PC-9 (cell line): Measurements from ENCODE around the gene TTC13. TPM values are rescaled to one million over a fixed set of nuclear protein-coding genes. Genes with fewer than 3 reads are reported as not detected.

Source experiments
- BruUV-seq: library from RNA; stranded (reverse); fragments of 400-500 nt; replicated peaks from 2 replicates; lab custom pipeline; 2021; lab: Mats Ljungman, UMichigan
- CTCF ChIA-PET: fragments of 300-600 bp; sonication (Branson Sonifier 250); formaldehyde crosslinking; loops from one replicate; lab custom pipeline; 2022; ENCODE audit warnings: antibody characterized with exemption; lab: Charles Lee
- POLR2A ChIA-PET: fragments of 300-600 bp; sonication (Branson Sonifier 250); formaldehyde crosslinking; loops from one replicate; lab custom pipeline; 2022; ENCODE audit warnings: antibody characterized with exemption; ENCODE audit not compliant: unreplicated experiment; lab: Charles Lee
- DNase-seq, 2 experiments: peaks; one replicate each; pipeline versions ENCODE4 v3.0.0 to v3.0.0-alpha.2; 2015 to 2022; ENCODE audit warnings: mixed read lengths in 1 of 2
- H2AFZ ChIP-seq: fragments of 200-600 bp; sonication (generic); 2 replicates; pipeline ENCODE4 v1.8.1; 2017; ENCODE audit warnings: antibody characterized with exemption
- H3F3A ChIP-seq: fragments of 200-600 bp; sonication (generic); 2 replicates; pipeline ENCODE4 v1.8.1; 2017; ENCODE audit warnings: antibody characterized with exemption, mild to moderate bottlenecking, low read depth; ENCODE audit not compliant: insufficient read depth
- H3K27ac ChIP-seq: fragments of 200-600 bp; sonication (generic); 2 replicates; pipeline ENCODE4 v1.6.1; 2016; ENCODE audit warnings: mixed run types
- H3K27me3 ChIP-seq: fragments of 200-600 bp; sonication (generic); 2 replicates; pipeline ENCODE4 v1.6.1; 2016; ENCODE audit warnings: low read depth, mixed run types; ENCODE audit not compliant: insufficient read depth
- H3K36me3 ChIP-seq: fragments of 200-600 bp; sonication (generic); 2 replicates; pipeline ENCODE4 v1.6.1; 2016; ENCODE audit warnings: low read depth, mixed run types
- H3K4me1 ChIP-seq: fragments of 200-600 bp; sonication (generic); replicated peaks from 2 replicates; pipeline ENCODE4 v1.6.1; 2016; ENCODE audit warnings: mixed run types; ENCODE audit not compliant: insufficient read depth
- H3K4me2 ChIP-seq: fragments of 200-600 bp; sonication (generic); 2 replicates; pipeline ENCODE4 v1.6.1; 2017; ENCODE audit warnings: mixed run types
- H3K4me3 ChIP-seq: fragments of 200-600 bp; sonication (generic); 2 replicates; pipeline ENCODE4 v1.6.1; 2016; ENCODE audit warnings: mixed run types
- H3K79me2 ChIP-seq: fragments of 200-600 bp; sonication (generic); 2 replicates; pipeline ENCODE4 v1.6.1; 2017; ENCODE audit warnings: low read depth, mixed run types
- H3K9me2 ChIP-seq: fragments of 200-600 bp; sonication (generic); 2 replicates; pipeline ENCODE4 v1.8.1; 2017; ENCODE audit warnings: mild to moderate bottlenecking; ENCODE audit not compliant: insufficient read depth
- H3K9me3 ChIP-seq: fragments of 200-600 bp; sonication (generic); 2 replicates; pipeline ENCODE4 v1.8.1; 2016; ENCODE audit warnings: low read depth; ENCODE audit not compliant: insufficient read depth
- H4K20me1 ChIP-seq: fragments of 200-600 bp; sonication (generic); 2 replicates; pipeline ENCODE4 v1.8.1; 2017; ENCODE audit not compliant: insufficient read depth
- EZH2 ChIP-seq: fragments of 200-600 bp; sonication (generic); IDR thresholded peaks from 2 replicates; pipeline ENCODE4 v1.8.0; 2017; ENCODE audit warnings: antibody characterized with exemption, low read depth
- intact Hi-C: fragments of 100-400 bp; cut with micrococcal nuclease; formaldehyde crosslinking; loops from one replicate; pipeline ENCODE4 v1.10.0; 2022; ENCODE audit not compliant: unreplicated experiment
- total RNA-seq: library from RNA; stranded (reverse); gene quantifications from 2 replicates; pipeline ENCODE4 v1.2.3, GENCODE V29; 2021
- TF ChIP-seq, protein P1 (sequence below): fragments of 200-600 bp; sonication (generic); conservative IDR thresholded peaks from 2 replicates; pipeline ENCODE4 v1.6.1; 2017; ENCODE audit warnings: mixed run types, antibody characterized with exemption, mild to moderate bottlenecking, moderate library complexity

The TTC13 gene
- total RNA-seq, 1 experiment from 2014 or later: 7.5 TPM

DNA sequence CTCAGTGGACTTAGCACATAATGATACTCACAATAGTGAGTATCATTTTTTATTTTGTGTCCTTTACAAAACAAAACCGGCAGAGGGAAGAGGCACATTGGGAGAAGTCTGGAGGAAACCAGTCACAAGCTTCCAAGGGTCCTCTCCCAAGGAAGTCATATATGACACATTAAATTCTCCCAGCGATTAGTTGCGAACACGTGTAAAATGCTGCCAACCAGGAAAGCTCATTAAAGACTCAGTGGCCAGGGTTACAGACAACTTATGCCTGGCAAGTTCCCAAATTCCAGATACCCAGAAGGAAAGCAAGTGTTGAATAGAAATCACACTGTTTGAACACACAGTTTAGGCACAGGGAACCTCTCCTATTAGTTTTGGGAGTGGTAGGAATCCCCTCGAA is 52.5 kb downstream of the TTC13 start:
- Histone ChIP-seq H3K27me3 (no peaks in the 10 kb centered on the region), H3K4me1 (no peaks in the 10 kb centered on the region), H3K4me3 (no peak overlapping the region), H3F3A (no peaks in the 10 kb centered on the region), H3K36me3 (peaks cover 10% of the 10 kb centered on the region; the same call in 1 of the 2 replicates), H3K4me2 (no peak overlapping the region), H3K27ac (no peak overlapping the region), H3K79me2 (no peaks in the 10 kb centered on the region), H3K9me2 (no peaks in the 10 kb centered on the region), H2AFZ (no peak overlapping the region), H4K20me1 (no peaks in the 10 kb centered on the region), H3K9me3 (no peaks in the 10 kb centered on the region)
- TF ChIP-seq EZH2: no peak
- TF ChIP-seq, protein P1, sequence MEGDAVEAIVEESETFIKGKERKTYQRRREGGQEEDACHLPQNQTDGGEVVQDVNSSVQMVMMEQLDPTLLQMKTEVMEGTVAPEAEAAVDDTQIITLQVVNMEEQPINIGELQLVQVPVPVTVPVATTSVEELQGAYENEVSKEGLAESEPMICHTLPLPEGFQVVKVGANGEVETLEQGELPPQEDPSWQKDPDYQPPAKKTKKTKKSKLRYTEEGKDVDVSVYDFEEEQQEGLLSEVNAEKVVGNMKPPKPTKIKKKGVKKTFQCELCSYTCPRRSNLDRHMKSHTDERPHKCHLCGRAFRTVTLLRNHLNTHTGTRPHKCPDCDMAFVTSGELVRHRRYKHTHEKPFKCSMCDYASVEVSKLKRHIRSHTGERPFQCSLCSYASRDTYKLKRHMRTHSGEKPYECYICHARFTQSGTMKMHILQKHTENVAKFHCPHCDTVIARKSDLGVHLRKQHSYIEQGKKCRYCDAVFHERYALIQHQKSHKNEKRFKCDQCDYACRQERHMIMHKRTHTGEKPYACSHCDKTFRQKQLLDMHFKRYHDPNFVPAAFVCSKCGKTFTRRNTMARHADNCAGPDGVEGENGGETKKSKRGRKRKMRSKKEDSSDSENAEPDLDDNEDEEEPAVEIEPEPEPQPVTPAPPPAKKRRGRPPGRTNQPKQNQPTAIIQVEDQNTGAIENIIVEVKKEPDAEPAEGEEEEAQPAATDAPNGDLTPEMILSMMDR: no peak
- CTCF ChIA-PET: no interaction called here
- DNase-seq: no peak
- BruUV-seq: no TSS peak
- POLR2A ChIA-PET: no interaction called here
- intact Hi-C loops: no loop called here

DNA sequence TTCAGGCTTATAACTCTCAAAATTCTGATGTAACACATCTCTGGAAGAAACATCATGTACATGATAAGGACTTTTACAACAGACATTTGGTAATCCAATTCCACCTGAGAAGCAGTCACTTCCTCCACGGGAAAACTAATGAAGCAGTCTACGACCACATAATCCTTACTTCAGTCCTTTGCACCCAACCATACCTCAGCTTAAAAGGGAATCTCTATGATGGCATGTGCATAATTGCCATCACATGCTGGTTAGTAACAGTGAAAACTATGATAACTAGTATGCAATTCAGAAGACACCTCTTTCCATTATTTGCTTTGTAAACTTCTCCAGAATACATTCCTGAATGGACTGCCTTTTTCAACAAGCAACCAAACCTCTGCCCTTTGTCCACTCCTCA is 53.1 kb downstream of the TTC13 start:
- Histone ChIP-seq H3K79me2 (no peaks in the 10 kb centered on the region), H3K36me3 (peaks cover 16% of the 10 kb centered on the region; the same call in 1 of the 2 replicates), H3K4me3 (no peak overlapping the region), H3K27ac (no peak overlapping the region), H3K9me3 (no peaks in the 10 kb centered on the region), H4K20me1 (no peaks in the 10 kb centered on the region), H3K9me2 (no peaks in the 10 kb centered on the region), H3K4me1 (no peaks in the 10 kb centered on the region), H3K27me3 (no peaks in the 10 kb centered on the region), H2AFZ (no peak overlapping the region), H3K4me2 (no peak overlapping the region), H3F3A (no peaks in the 10 kb centered on the region)
- ChIA-PET CTCF (no interaction called here), POLR2A (no interaction called here)
- no TSS peak for BruUV-seq
- intact Hi-C loops: no loop called here
- DNase-seq: no peak
- TF ChIP-seq, protein P1: no peak
- no peak for TF ChIP-seq EZH2

DNA sequence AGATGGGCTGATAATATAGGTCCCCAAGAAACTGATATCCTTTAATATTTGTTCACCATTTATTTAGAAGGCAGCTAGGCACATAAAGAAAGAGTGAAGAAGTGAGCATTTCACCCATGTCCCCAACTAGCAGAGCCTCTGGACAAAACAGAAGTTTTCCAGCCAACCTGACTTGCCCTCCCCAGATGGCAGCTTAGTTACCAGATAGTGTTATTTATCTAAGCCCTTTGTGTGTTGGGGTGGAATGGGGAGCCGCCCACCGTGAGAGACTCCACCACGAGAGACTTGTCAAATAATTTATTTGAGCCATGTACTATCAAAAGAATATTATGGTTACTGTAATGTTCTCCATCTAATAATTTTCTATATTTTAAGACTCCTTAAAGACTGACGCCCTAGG is 55.5 kb downstream of the TTC13 start:
- H3K36me3 ChIP-seq: peaks cover 9% of the 10 kb centered on the region; the same call in 1 of the 2 replicates
- TF ChIP-seq EZH2: no peak
- TF ChIP-seq, protein P1: no peak
- H3K4me1 ChIP-seq: no peaks in the 10 kb centered on the region
- no peaks in the 10 kb centered on the region for H4K20me1 ChIP-seq
- H3F3A ChIP-seq: no peaks in the 10 kb centered on the region
- H3K79me2 ChIP-seq: no peaks in the 10 kb centered on the region
- H3K27ac ChIP-seq: no peak overlapping the region
- POLR2A ChIA-PET: no interaction called here
- H3K27me3 ChIP-seq: no peaks in the 10 kb centered on the region
- BruUV-seq: no TSS peak
- no peak overlapping the region for H3K4me3 ChIP-seq
- CTCF ChIA-PET: no interaction called here
- no peaks in the 10 kb centered on the region for H3K9me2 ChIP-seq
- no peaks in the 10 kb centered on the region for H3K9me3 ChIP-seq
- intact Hi-C loops: no loop called here
- H2AFZ ChIP-seq: no peak overlapping the region
- DNase-seq: no peak
- H3K4me2 ChIP-seq: no peak overlapping the region
